Measurements from ENCODE around the gene SCAMP2.

DNA sequence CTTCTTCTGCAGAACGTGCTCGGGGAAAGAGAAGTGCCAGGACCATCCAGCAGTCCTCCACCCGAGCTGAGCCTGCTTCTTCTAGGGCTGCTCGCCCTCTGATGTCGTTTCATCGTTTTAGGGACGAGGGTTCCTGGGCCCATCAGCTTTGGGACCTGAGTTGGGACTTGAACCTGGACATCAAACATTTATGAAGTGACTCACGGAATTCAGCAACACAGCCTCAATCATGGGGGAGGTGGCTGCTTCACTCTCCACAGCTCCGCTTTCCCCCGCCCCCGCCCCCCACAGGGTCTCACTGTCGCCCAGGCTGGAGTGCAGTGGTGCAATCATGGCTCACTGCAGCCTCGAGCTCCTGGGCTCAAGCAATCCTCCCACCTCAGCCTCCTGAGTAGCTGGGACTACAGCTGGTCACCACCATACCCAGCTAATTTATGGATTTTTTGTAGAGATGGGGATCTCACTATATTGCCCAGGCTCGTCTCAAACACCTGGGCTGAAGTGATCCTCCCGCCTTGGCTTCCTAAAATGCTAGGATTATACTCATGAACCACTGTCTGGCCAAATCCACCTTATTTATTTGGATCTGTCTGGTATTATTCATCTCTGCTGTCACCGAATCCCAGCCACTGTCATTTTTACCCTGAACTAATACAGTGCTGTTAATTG lies 725 bp upstream of the SCAMP2 start:
- TF ChIP-seq, protein P1, sequence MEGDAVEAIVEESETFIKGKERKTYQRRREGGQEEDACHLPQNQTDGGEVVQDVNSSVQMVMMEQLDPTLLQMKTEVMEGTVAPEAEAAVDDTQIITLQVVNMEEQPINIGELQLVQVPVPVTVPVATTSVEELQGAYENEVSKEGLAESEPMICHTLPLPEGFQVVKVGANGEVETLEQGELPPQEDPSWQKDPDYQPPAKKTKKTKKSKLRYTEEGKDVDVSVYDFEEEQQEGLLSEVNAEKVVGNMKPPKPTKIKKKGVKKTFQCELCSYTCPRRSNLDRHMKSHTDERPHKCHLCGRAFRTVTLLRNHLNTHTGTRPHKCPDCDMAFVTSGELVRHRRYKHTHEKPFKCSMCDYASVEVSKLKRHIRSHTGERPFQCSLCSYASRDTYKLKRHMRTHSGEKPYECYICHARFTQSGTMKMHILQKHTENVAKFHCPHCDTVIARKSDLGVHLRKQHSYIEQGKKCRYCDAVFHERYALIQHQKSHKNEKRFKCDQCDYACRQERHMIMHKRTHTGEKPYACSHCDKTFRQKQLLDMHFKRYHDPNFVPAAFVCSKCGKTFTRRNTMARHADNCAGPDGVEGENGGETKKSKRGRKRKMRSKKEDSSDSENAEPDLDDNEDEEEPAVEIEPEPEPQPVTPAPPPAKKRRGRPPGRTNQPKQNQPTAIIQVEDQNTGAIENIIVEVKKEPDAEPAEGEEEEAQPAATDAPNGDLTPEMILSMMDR (IDR thresholded peaks at IDR 0.05; ENCODE audit: low read depth, low read length, missing input control), result no peak
- TF ChIP-seq RAD21 (IDR thresholded peaks at IDR 0.05) (no peak), TAF1 (conservative IDR thresholded peaks at IDR 0.05) (no peak), GABPA (IDR thresholded peaks at IDR 0.05 in 1 of 2, conservative IDR thresholded peaks at IDR 0.05 in 1 of 2) (no peak)
- TF ChIP-seq, protein P2, sequence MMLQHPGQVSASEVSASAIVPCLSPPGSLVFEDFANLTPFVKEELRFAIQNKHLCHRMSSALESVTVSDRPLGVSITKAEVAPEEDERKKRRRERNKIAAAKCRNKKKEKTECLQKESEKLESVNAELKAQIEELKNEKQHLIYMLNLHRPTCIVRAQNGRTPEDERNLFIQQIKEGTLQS (IDR thresholded peaks at IDR 0.05), result no peak
- TF ChIP-seq, protein P3, sequence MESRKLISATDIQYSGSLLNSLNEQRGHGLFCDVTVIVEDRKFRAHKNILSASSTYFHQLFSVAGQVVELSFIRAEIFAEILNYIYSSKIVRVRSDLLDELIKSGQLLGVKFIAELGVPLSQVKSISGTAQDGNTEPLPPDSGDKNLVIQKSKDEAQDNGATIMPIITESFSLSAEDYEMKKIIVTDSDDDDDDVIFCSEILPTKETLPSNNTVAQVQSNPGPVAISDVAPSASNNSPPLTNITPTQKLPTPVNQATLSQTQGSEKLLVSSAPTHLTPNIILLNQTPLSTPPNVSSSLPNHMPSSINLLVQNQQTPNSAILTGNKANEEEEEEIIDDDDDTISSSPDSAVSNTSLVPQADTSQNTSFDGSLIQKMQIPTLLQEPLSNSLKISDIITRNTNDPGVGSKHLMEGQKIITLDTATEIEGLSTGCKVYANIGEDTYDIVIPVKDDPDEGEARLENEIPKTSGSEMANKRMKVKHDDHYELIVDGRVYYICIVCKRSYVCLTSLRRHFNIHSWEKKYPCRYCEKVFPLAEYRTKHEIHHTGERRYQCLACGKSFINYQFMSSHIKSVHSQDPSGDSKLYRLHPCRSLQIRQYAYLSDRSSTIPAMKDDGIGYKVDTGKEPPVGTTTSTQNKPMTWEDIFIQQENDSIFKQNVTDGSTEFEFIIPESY (IDR thresholded peaks at IDR 0.05), result no peak
- TF ChIP-seq, protein P4, sequence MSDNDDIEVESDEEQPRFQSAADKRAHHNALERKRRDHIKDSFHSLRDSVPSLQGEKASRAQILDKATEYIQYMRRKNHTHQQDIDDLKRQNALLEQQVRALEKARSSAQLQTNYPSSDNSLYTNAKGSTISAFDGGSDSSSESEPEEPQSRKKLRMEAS (IDR thresholded peaks at IDR 0.05), result no peak
- TF ChIP-seq, protein P5, sequence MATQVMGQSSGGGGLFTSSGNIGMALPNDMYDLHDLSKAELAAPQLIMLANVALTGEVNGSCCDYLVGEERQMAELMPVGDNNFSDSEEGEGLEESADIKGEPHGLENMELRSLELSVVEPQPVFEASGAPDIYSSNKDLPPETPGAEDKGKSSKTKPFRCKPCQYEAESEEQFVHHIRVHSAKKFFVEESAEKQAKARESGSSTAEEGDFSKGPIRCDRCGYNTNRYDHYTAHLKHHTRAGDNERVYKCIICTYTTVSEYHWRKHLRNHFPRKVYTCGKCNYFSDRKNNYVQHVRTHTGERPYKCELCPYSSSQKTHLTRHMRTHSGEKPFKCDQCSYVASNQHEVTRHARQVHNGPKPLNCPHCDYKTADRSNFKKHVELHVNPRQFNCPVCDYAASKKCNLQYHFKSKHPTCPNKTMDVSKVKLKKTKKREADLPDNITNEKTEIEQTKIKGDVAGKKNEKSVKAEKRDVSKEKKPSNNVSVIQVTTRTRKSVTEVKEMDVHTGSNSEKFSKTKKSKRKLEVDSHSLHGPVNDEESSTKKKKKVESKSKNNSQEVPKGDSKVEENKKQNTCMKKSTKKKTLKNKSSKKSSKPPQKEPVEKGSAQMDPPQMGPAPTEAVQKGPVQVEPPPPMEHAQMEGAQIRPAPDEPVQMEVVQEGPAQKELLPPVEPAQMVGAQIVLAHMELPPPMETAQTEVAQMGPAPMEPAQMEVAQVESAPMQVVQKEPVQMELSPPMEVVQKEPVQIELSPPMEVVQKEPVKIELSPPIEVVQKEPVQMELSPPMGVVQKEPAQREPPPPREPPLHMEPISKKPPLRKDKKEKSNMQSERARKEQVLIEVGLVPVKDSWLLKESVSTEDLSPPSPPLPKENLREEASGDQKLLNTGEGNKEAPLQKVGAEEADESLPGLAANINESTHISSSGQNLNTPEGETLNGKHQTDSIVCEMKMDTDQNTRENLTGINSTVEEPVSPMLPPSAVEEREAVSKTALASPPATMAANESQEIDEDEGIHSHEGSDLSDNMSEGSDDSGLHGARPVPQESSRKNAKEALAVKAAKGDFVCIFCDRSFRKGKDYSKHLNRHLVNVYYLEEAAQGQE (IDR thresholded peaks at IDR 0.05), result no peak

All from liver (tissue), 3 donors.